Thoracic aorta (tissue), 2 donors: Measurements from ENCODE around the gene SEM1. TPM values are rescaled to one million over a fixed set of nuclear protein-coding genes. Genes with fewer than 3 reads are reported as not detected.

ENCODE experiments used
- ATAC-seq: fragments of 150-250 bp; one replicate; pipeline ENCODE4 v1.8.0; 2017; ENCODE audit warnings: low read depth; ENCODE audit not compliant: insufficient number of reproducible peaks, low FRiP score
- DNase-seq: peaks from one replicate; pipeline ENCODE4 v3.0.0-alpha.2; 2020; ENCODE audit warnings: low spot score
- H3K27ac ChIP-seq, 2 donors: fragments of 200-600 bp; sonication (generic); 1 replicate in 1 of 2; 2 replicates in 1 of 2; pipeline ENCODE4 v1.5.1; 2016; ENCODE audit warnings: mild to moderate bottlenecking in 2 of 2, moderate library complexity in 2 of 2
- H3K27me3 ChIP-seq: fragments of 200-600 bp; sonication (generic); replicated peaks from 2 replicates; pipeline ENCODE4 v1.6.0; 2016; ENCODE audit warnings: mild to moderate bottlenecking; ENCODE audit not compliant: insufficient read depth
- H3K36me3 ChIP-seq: fragments of 200-600 bp; sonication (generic); one replicate; pipeline ENCODE4 v1.5.1; 2016
- H3K4me1 ChIP-seq, 2 donors: fragments of 200-600 bp; sonication (generic); 1 replicate in 1 of 2; 2 replicates in 1 of 2; pipeline versions ENCODE4 v1.5.1 to v1.6.0; 2016; ENCODE audit warnings: low read depth in 2 of 2, mild to moderate bottlenecking in 1 of 2; ENCODE audit not compliant: control insufficient read depth in 1 of 2
- H3K4me3 ChIP-seq: fragments of 200-600 bp; sonication (generic); 2 replicates; pipeline ENCODE4 v1.5.1; 2016; ENCODE audit warnings: mild to moderate bottlenecking
- H3K9me3 ChIP-seq: fragments of 200-600 bp; sonication (generic); 2 replicates; pipeline ENCODE4 v1.5.1; 2016
- total RNA-seq, 2 donors: library from RNA; depleted of rRNA; stranded (reverse); fragments of >200 nt; gene quantifications; one replicate each; pipeline versions ENCODE4 v1.1.0 to v1.2.3, GENCODE V29; 2016
- TF ChIP-seq, protein P1 (sequence below): fragments of 200-600 bp; sonication (generic); IDR thresholded peaks from one replicate; pipeline ENCODE4 v1.5.1; 2019; ENCODE audit warnings: antibody characterized with exemption

Gene SEM1
- total RNA-seq, 2 donors from 2014 or later, result 11.1 to 73.9 TPM

DNA sequence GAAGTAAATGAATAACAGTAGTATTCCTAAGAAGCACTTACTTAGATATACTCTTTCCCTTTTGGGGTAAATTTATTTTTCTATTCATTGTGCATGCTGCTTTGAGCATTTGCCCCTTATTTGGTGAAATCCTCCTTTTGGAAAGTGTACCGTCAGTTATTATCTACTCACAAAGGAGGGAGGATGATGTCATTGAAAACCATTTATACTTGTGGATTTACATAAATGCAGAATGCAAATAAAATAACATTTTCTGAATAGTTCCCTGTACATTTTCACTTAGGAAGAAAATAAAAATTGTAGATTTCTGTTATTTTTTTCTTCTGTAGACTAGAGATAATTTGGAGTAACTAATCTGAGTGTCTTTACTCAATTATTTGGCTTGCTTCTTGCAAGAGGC lies 29.5 kb upstream of the SEM1 start:
- no peaks in the 10 kb centered on the region for H3K9me3 ChIP-seq
- H3K36me3 ChIP-seq, result no peaks in the 10 kb centered on the region
- H3K27me3 ChIP-seq, result no peaks in the 10 kb centered on the region
- H3K4me1 ChIP-seq, result no peaks in the 10 kb centered on the region
- no peak for ATAC-seq
- no peak for DNase-seq
- no peak overlapping the region for H3K27ac ChIP-seq
- no peak overlapping the region for H3K4me3 ChIP-seq
- TF ChIP-seq, protein P1, sequence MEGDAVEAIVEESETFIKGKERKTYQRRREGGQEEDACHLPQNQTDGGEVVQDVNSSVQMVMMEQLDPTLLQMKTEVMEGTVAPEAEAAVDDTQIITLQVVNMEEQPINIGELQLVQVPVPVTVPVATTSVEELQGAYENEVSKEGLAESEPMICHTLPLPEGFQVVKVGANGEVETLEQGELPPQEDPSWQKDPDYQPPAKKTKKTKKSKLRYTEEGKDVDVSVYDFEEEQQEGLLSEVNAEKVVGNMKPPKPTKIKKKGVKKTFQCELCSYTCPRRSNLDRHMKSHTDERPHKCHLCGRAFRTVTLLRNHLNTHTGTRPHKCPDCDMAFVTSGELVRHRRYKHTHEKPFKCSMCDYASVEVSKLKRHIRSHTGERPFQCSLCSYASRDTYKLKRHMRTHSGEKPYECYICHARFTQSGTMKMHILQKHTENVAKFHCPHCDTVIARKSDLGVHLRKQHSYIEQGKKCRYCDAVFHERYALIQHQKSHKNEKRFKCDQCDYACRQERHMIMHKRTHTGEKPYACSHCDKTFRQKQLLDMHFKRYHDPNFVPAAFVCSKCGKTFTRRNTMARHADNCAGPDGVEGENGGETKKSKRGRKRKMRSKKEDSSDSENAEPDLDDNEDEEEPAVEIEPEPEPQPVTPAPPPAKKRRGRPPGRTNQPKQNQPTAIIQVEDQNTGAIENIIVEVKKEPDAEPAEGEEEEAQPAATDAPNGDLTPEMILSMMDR, result no peak

DNA sequence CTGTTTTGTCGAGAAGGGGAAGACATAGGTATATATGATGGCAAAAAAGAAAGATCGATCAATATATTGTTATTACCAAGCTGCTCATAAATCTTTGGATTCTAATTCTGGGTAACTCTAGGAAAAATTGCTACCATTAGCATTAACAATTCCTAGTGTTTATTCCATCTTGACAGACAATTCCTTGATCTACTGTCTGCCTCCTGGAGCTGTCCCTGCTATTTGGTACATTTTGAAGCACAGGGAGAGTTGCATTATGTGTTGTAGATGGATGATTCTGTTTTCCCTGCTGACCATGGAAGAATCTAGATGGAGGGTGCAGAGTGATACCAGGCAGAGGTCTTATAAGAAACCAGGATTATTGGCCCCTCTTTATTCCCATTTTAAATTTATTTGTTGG lies 29.1 kb upstream of the SEM1 start:
- no peak for ATAC-seq
- DNase-seq, result no peak

DNA sequence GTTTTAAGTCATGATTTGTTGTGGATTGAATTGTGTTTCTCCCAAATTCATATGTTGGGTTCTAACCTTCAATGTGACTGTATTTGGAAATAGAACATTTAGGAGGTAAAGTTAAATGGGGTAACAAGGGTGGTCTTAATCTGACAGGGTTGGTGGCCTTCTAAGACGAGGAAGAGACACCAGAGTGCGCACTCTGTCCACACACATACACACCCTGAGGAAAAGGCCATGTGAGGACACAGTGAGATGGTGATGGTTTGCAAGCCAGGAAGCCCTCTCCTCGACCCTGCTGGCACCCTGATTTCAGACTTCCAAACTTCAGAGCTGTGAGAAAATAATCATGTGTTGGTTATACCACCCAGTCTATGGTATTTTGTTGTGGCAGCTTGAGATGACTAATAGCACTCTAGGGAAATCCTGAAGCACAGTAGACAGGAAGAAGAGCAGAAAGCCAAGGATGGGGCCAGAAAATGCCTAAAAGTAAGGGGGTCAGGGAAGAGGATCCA lies 28.0 kb upstream of the SEM1 start:
- H3K9me3 ChIP-seq, result no peaks in the 10 kb centered on the region
- no peak for DNase-seq
- no peak overlapping the region for H3K27ac ChIP-seq

More for the DNA sequence above, 29.1 kb upstream of the SEM1 start:
- TF ChIP-seq, protein P1, result no peak
- no peaks in the 10 kb centered on the region for H3K36me3 ChIP-seq
- H3K4me3 ChIP-seq, result no peak overlapping the region
- no peaks in the 10 kb centered on the region for H3K9me3 ChIP-seq
- H3K27ac ChIP-seq, result no peak overlapping the region
- H3K4me1 ChIP-seq, result no peaks in the 10 kb centered on the region
- H3K27me3 ChIP-seq, result no peaks in the 10 kb centered on the region

GRCh38 chr7:96734343-96734742 lies 24.7 kb upstream of the SEM1 start:
- TF ChIP-seq, protein P1, result no peak
- no peaks in the 10 kb centered on the region for H3K27me3 ChIP-seq
- no peaks in the 10 kb centered on the region for H3K4me1 ChIP-seq
- ATAC-seq (no peak), DNase-seq (no peak)
- H3K9me3 ChIP-seq, result no peaks in the 10 kb centered on the region
- no peak overlapping the region for H3K27ac ChIP-seq
- H3K4me3 ChIP-seq, result no peak overlapping the region
- H3K36me3 ChIP-seq, result no peaks in the 10 kb centered on the region

More for the DNA sequence above, 28.0 kb upstream of the SEM1 start:
- Histone ChIP-seq H3K4me3 (no peak overlapping the region), H3K4me1 (no peaks in the 10 kb centered on the region), H3K36me3 (no peaks in the 10 kb centered on the region), H3K27me3 (no peaks in the 10 kb centered on the region)
- TF ChIP-seq, protein P1, result no peak
- ATAC-seq, result no peak

DNA sequence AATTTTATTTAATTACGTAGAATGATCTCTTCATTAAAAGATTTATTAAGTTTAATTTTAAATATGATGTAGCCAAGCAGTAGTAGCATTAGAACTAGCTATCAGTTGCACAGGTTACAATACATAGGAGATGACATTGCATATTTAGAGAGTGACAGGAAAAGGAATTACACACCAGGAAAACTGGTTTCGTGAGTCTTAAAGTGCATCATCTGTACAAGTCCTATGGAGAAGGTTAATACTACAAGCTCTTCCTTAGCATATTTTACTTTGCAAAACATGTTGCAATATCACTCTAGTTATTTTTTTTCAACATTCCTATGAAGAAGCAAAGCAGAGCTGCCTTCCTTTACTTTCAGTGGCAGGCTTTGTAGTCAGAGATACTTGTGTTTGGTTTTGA lies 20.2 kb upstream of the SEM1 start:
- TF ChIP-seq, protein P1, result no peak
- DNase-seq, result no peak
- Histone ChIP-seq H3K27me3 (no peaks in the 10 kb centered on the region), H3K27ac (no peak overlapping the region), H3K4me1 (no peaks in the 10 kb centered on the region), H3K36me3 (no peaks in the 10 kb centered on the region), H3K9me3 (no peaks in the 10 kb centered on the region), H3K4me3 (no peak overlapping the region)
- ATAC-seq, result no peak
